H9 (cell line): ENCODE data around the gene WDR74. TPM values are rescaled to one million over a fixed set of nuclear protein-coding genes. Genes with fewer than 3 reads are reported as not detected.
A peak's percentile ranks its signal among the peaks of the same experiment; 100 is the strongest.

Source experiments
- DNase-seq: peaks from one replicate; pipeline ENCODE4 v3.0.0-alpha.2; 2017
- H2AFZ ChIP-seq: one replicate; pipeline ENCODE4 v1.6.1; 2013; ENCODE audit warnings: mild to moderate bottlenecking, low read length, control low read depth, moderate library complexity
- H2AK5ac ChIP-seq: 2 replicates; pipeline ENCODE4 v1.6.1; 2013; ENCODE audit warnings: low read length, control low read depth, mixed read lengths; ENCODE audit not compliant: insufficient read length
- H2BK120ac ChIP-seq: one replicate; pipeline ENCODE4 v1.6.1; 2013; ENCODE audit warnings: low read depth, mild to moderate bottlenecking, low read length, control low read depth, inconsistent platforms; ENCODE audit not compliant: poor library complexity, severe bottlenecking
- H2BK12ac ChIP-seq: 2 replicates; pipeline ENCODE4 v1.6.1; 2013; ENCODE audit warnings: low read length, control low read depth, mixed read lengths, low read depth; ENCODE audit not compliant: insufficient read length
- H2BK15ac ChIP-seq: 2 replicates; pipeline ENCODE4 v1.6.1; 2013; ENCODE audit warnings: low read depth, low read length, control low read depth
- H2BK20ac ChIP-seq: one replicate; pipeline ENCODE4 v1.6.1; 2013; ENCODE audit warnings: low read depth, mild to moderate bottlenecking, low read length, control low read depth, inconsistent platforms; ENCODE audit not compliant: poor library complexity, severe bottlenecking
- H2BK5ac ChIP-seq: 2 replicates; pipeline ENCODE4 v1.6.1; 2013; ENCODE audit warnings: low read length, control low read depth, mixed read lengths; ENCODE audit not compliant: insufficient read length
- H3K14ac ChIP-seq: 2 replicates; pipeline ENCODE4 v1.6.1; 2013; ENCODE audit warnings: low read length, control low read depth; ENCODE audit not compliant: insufficient read depth
- H3K18ac ChIP-seq: 2 replicates; pipeline ENCODE4 v1.6.1; 2013; ENCODE audit warnings: low read depth, mild to moderate bottlenecking, mixed read lengths, low read length, control low read depth; ENCODE audit not compliant: insufficient read length
- H3K23ac ChIP-seq: 2 replicates; pipeline ENCODE4 v1.6.1; 2013; ENCODE audit warnings: low read length, control low read depth, mixed read lengths, low read depth; ENCODE audit not compliant: insufficient read length
- H3K23me2 ChIP-seq: 2 replicates; pipeline ENCODE4 v1.6.1; 2013; ENCODE audit warnings: low read depth, mild to moderate bottlenecking, mixed read lengths, low read length, control low read depth; ENCODE audit not compliant: insufficient read length, poor library complexity, severe bottlenecking
- H3K27ac ChIP-seq: 2 replicates; pipeline ENCODE4 v1.5.1; 2013; ENCODE audit warnings: low read length, control low read depth, mixed read lengths, low read depth; ENCODE audit not compliant: insufficient read length
- H3K27me3 ChIP-seq: 2 replicates; pipeline ENCODE4 v1.6.1; 2013; ENCODE audit warnings: low read length, control low read depth, inconsistent platforms; ENCODE audit not compliant: insufficient read depth
- H3K4ac ChIP-seq: 2 replicates; pipeline ENCODE4 v1.6.1; 2013; ENCODE audit warnings: low read depth, mild to moderate bottlenecking, control low read depth, inconsistent platforms, low read length, moderate library complexity
- H3K4me1 ChIP-seq: 2 replicates; pipeline ENCODE4 v1.6.1; 2013; ENCODE audit warnings: low read length, control low read depth, inconsistent platforms; ENCODE audit not compliant: insufficient read depth
- H3K4me2 ChIP-seq: 2 replicates; pipeline ENCODE4 v1.6.1; 2013; ENCODE audit warnings: low read length, control low read depth, mixed read lengths; ENCODE audit not compliant: insufficient read length, insufficient read depth
- H3K56ac ChIP-seq: 2 replicates; pipeline ENCODE4 v1.6.1; 2013; ENCODE audit warnings: low read depth, mild to moderate bottlenecking, mixed read lengths, low read length, control low read depth; ENCODE audit not compliant: insufficient read length
- H3K79me1 ChIP-seq: 2 replicates; pipeline ENCODE4 v1.6.1; 2013; ENCODE audit warnings: low read depth, mild to moderate bottlenecking, moderate library complexity, low read length, control low read depth, inconsistent platforms; ENCODE audit not compliant: insufficient read depth, poor library complexity, severe bottlenecking
- H3K79me2 ChIP-seq: 2 replicates; pipeline ENCODE4 v1.6.1; 2013; ENCODE audit warnings: low read length, control low read depth, inconsistent platforms; ENCODE audit not compliant: insufficient read depth
- H3K9ac ChIP-seq: 2 replicates; pipeline ENCODE4 v1.6.1; 2013; ENCODE audit warnings: low read length, control low read depth, mixed read lengths; ENCODE audit not compliant: insufficient read length; ENCODE audit errors: extremely low read depth
- H3K9me3 ChIP-seq: one replicate; pipeline ENCODE4 v1.6.1; 2013; ENCODE audit warnings: low read depth, low read length, inconsistent platforms; ENCODE audit not compliant: control insufficient read depth
- H3T11ph ChIP-seq: one replicate; pipeline ENCODE4 v1.6.1; 2013; ENCODE audit warnings: mild to moderate bottlenecking, low read length, control low read depth, inconsistent platforms
- H4K20me1 ChIP-seq: one replicate; pipeline ENCODE4 v1.6.1; 2013; ENCODE audit not compliant: control insufficient read depth, insufficient read length, insufficient read depth
- H4K5ac ChIP-seq: 2 replicates; pipeline ENCODE4 v1.6.1; 2013; ENCODE audit warnings: low read depth, mild to moderate bottlenecking, mixed read lengths, low read length, control low read depth; ENCODE audit not compliant: insufficient read length
- H4K8ac ChIP-seq: replicated peaks from 2 replicates; pipeline ENCODE4 v1.6.1; 2013; ENCODE audit warnings: low read length, control low read depth, mixed read lengths, low read depth; ENCODE audit not compliant: insufficient read length
- H4K91ac ChIP-seq: 2 replicates; pipeline ENCODE4 v1.6.1; 2013; ENCODE audit warnings: low read depth, mild to moderate bottlenecking, moderate library complexity, mixed read lengths, low read length, control low read depth; ENCODE audit not compliant: insufficient read length
- H3K27ac Mint-ChIP-seq, 3 experiments: 2 replicates in 2 of 3; 3 replicates in 1 of 3; pipeline ENCODE4 v1.8.0; 2020 to 2021; ENCODE audit warnings: mixed read lengths in 3 of 3, mild to moderate bottlenecking in 1 of 3, moderate library complexity in 1 of 3
- H3K27me3 Mint-ChIP-seq: 2 replicates; pipeline ENCODE4 v1.8.0; 2021; ENCODE audit warnings: low read depth, mild to moderate bottlenecking, moderate library complexity, mixed read lengths
- H3K36me3 Mint-ChIP-seq, 3 experiments: 2 replicates in 2 of 3; 3 replicates in 1 of 3; pipeline ENCODE4 v1.8.0; 2020 to 2021; ENCODE audit warnings: low read depth in 3 of 3, mixed read lengths in 3 of 3; ENCODE audit not compliant: insufficient read depth in 1 of 3
- H3K4me1 Mint-ChIP-seq, 2 experiments: 2 replicates each; pipeline ENCODE4 v1.8.0; 2020; ENCODE audit warnings: mixed read lengths in 2 of 2
- H3K4me3 Mint-ChIP-seq, 2 experiments: 2 replicates in 1 of 2; 3 replicates in 1 of 2; pipeline ENCODE4 v1.8.0; 2020 to 2021; ENCODE audit warnings: mild to moderate bottlenecking in 2 of 2, mixed read lengths in 2 of 2, moderate library complexity in 1 of 2
- H3K9me3 Mint-ChIP-seq, 2 experiments: 2 replicates in 1 of 2; 3 replicates in 1 of 2; pipeline ENCODE4 v1.8.0; 2020; ENCODE audit warnings: mild to moderate bottlenecking in 2 of 2, mixed read lengths in 2 of 2, moderate library complexity in 1 of 2
- WGBS: extraction: QIAGEN DNeasy Blood & Tissue Kit; methylation state at CpG from one replicate; pipeline ENCODE4 v1.1.7; 2013; ENCODE audit warnings: missing lambda C conversion rate, low lambda C conversion rate, mixed read lengths; ENCODE audit not compliant: insufficient read length; ENCODE audit errors: extremely low coverage; 5-methylcytosine and 5-hydroxymethylcytosine counted together
- total RNA-seq: library from RNA; stranded (reverse); gene quantifications from 2 replicates; pipeline ENCODE4 v1.2.1, GENCODE V29; 2021
- TF ChIP-seq, protein P1 (sequence below): fragments of 200-600 bp; sonication (generic); conservative IDR thresholded peaks from 3 replicates; pipeline ENCODE4 v1.8.0; 2021; ENCODE audit warnings: antibody characterized with exemption, mild to moderate bottlenecking

Gene WDR74
- total RNA-seq, 1 experiment from 2014 or later, result 121 TPM

GRCh38 chr11:62857541-62857982 lies 18.2 kb upstream of the WDR74 start:
- no peak overlapping the region for H3K23ac ChIP-seq
- peak overlapping the region; percentile 88 to 100 (median 95); a peak in 6 of 7 replicates for H3K27ac Mint-ChIP-seq
- no peak overlapping the region for H2BK12ac ChIP-seq
- H4K91ac ChIP-seq, result no peak overlapping the region
- H2BK15ac ChIP-seq, result no peak overlapping the region
- no peak overlapping the region for H2AFZ ChIP-seq
- H3T11ph ChIP-seq, result no peak overlapping the region
- H3K18ac ChIP-seq, result no peak overlapping the region
- no peaks in the 10 kb centered on the region for H3K27me3 ChIP-seq
- peaks cover 4% of the 10 kb centered on the region; the same call in 1 of the 2 replicates for H3K27me3 Mint-ChIP-seq
- H2BK20ac ChIP-seq, result no peak overlapping the region
- H3K14ac ChIP-seq, result peak overlapping the region; percentile 52; the same call in 1 of the 2 replicates
- peaks cover 6 to 10% of the 10 kb centered on the region in 2 experiments; a peak in 4 of 5 replicates for H3K9me3 Mint-ChIP-seq
- peak overlapping the region; percentile 98 for H3K4me2 ChIP-seq
- H2BK120ac ChIP-seq, result no peak overlapping the region
- H3K36me3 Mint-ChIP-seq, result peaks cover 47 to 70% (median 48%) of the 10 kb centered on the region in 3 experiments
- WGBS, result no CpG with 5 or more reads among the region's 2 CpGs
- no peak overlapping the region for H4K8ac ChIP-seq
- DNase-seq, result no peak
- TF ChIP-seq, protein P1, sequence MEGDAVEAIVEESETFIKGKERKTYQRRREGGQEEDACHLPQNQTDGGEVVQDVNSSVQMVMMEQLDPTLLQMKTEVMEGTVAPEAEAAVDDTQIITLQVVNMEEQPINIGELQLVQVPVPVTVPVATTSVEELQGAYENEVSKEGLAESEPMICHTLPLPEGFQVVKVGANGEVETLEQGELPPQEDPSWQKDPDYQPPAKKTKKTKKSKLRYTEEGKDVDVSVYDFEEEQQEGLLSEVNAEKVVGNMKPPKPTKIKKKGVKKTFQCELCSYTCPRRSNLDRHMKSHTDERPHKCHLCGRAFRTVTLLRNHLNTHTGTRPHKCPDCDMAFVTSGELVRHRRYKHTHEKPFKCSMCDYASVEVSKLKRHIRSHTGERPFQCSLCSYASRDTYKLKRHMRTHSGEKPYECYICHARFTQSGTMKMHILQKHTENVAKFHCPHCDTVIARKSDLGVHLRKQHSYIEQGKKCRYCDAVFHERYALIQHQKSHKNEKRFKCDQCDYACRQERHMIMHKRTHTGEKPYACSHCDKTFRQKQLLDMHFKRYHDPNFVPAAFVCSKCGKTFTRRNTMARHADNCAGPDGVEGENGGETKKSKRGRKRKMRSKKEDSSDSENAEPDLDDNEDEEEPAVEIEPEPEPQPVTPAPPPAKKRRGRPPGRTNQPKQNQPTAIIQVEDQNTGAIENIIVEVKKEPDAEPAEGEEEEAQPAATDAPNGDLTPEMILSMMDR, result no peak
- no peak overlapping the region for H2AK5ac ChIP-seq
- peaks cover 20% of the 10 kb centered on the region for H3K23me2 ChIP-seq
- peaks cover 52 to 67% of the 10 kb centered on the region in 2 experiments for H3K4me1 Mint-ChIP-seq
- H3K9me3 ChIP-seq, result no peaks in the 10 kb centered on the region
- no peak overlapping the region for H2BK5ac ChIP-seq
- no peaks in the 10 kb centered on the region; the same call in none of the 2 replicates for H3K4me1 ChIP-seq
- no peak overlapping the region for H4K5ac ChIP-seq
- no peaks in the 10 kb centered on the region for H4K20me1 ChIP-seq
- peak overlapping the region; percentile 99 for H3K4me3 Mint-ChIP-seq
- H3K9ac ChIP-seq, result peak overlapping the region; percentile 100
- H3K79me2 ChIP-seq, result peaks cover 57% of the 10 kb centered on the region
- no peak overlapping the region for H3K4ac ChIP-seq
- H3K79me1 ChIP-seq, result no peaks in the 10 kb centered on the region
- H3K56ac ChIP-seq, result no peak overlapping the region
- H3K27ac ChIP-seq, result no peak overlapping the region
